Lower leg skin (tissue), 3 donors: ENCODE data around the gene EML5.

Experiments used
- CTCF ChIP-seq, 3 donors: fragments of 450-650 bp; IDR thresholded peaks; one replicate each; pipeline ENCODE4 v1.5.1; 2016; ENCODE audit warnings: antibody characterized with exemption in 3 of 3, mild to moderate bottlenecking in 3 of 3, moderate library complexity in 2 of 3
- POLR2A ChIP-seq, 2 donors: fragments of 450-650 bp; IDR thresholded peaks; one replicate each; pipeline ENCODE4 v1.6.1; 2016 to 2017; ENCODE audit warnings: antibody characterized with exemption in 2 of 2, mild to moderate bottlenecking in 1 of 2, moderate library complexity in 1 of 2

DNA sequence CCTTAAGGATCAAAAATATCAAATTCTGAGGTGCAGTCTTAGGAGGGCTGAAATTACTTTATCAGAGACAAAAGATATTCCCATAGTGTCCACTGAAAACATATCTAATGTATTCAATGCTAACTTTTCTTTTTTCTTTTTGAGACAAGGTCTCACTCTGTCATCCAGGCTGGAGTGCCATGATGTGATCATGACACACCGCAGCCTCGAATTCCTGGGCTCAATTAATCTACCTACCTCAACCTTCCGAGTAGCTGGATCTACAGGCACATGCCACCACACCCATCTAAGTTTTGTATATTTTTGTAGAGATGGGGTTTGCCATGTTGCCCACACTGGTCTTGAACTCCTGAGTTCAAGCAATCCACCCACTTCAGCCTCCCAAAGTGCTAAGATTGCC, 161.7 kb downstream of the EML5 start:
- no peak for TF ChIP-seq CTCF (IDR thresholded peaks at IDR 0.05)
- no peak for TF ChIP-seq POLR2A (IDR thresholded peaks at IDR 0.05)
